ENCODE measurements around the gene DHX16.

DHX16 gene

GRCh38 chr6:30616811-30617564 lies 55.8 kb downstream of the DHX16 start, which contains the start of gene PPP1R10:
Gene PPP1R10 (minus strand): TSS chr6:30617243. CDS start chr6:30609944, 7,299 bp downstream.
- Mint-ChIP-seq H3K36me3 (ENCODE audit: low read depth) (peaks cover 58% of the 10 kb centered on the region), H3K27ac (peak within 1 kb of the TSS; percentile 97), H3K27me3 (ENCODE audit: low read depth) (peaks cover 5% of the 10 kb centered on the region), H3K9me3 (no peaks in the 10 kb centered on the region), H3K4me1 (ENCODE audit: low read depth) (peaks cover 31% of the 10 kb centered on the region), H3K4me3 (peak within 1 kb of the TSS; percentile 91)
- peak; percentile 99 for DNase-seq (ENCODE audit: low spot score)

GRCh38 chr6:30615958-30616810 lies 56.6 kb downstream of the DHX16 start:
- DNase-seq (ENCODE audit: low spot score) = no peak
- Mint-ChIP-seq H3K27ac (peak overlapping the region; percentile 97), H3K36me3 (ENCODE audit: low read depth) (peaks cover 62% of the 10 kb centered on the region), H3K27me3 (ENCODE audit: low read depth) (peaks cover 5% of the 10 kb centered on the region), H3K4me3 (peak overlapping the region; percentile 91), H3K9me3 (no peaks in the 10 kb centered on the region), H3K4me1 (ENCODE audit: low read depth) (peaks cover 39% of the 10 kb centered on the region)

DNA sequence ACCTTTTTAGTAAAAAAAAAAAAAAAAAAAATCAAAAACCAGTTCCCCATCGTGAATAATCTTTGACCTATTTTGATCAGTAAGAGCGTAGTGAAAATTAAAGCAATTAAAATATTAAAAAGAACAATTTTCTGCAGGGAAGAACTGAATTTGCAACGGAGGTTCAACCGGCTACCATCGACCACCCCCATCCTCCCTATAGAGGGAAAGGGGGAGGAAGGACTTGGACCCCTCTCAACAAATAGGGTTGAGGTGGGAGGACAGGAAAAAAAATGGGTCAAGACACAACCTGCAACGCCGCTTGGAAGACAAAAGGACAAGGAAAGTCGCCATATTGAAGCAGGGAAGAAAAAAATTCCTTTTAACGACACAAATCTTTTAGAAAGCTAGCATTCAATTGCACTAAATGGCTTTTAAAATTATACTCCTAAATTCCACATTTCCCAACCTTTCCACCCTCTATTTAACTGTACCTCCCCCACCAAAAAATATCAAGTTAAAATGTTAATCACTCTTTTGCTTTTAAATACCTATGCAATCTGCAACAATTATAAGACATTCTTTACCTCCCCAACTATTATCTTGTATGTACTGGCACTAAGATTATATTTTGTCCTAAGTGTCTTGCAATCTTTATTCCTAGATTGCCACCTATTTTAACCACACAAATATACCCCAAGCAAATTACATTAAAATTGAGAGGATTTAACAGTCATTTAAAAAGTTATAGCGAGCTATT lies 57.4 kb downstream of the DHX16 start:
- H3K4me1 Mint-ChIP-seq (ENCODE audit: low read depth) = peaks cover 42% of the 10 kb centered on the region
- H3K27ac Mint-ChIP-seq = peak overlapping the region; percentile 97
- H3K4me3 Mint-ChIP-seq = peak overlapping the region; percentile 91
- no peaks in the 10 kb centered on the region for H3K9me3 Mint-ChIP-seq
- DNase-seq (ENCODE audit: low spot score) = no peak
- H3K27me3 Mint-ChIP-seq (ENCODE audit: low read depth) = peaks cover 5% of the 10 kb centered on the region
- peaks cover 63% of the 10 kb centered on the region for H3K36me3 Mint-ChIP-seq (ENCODE audit: low read depth)

GRCh38 chr6:30614843-30615218 lies 58.0 kb downstream of the DHX16 start:
- H3K36me3 Mint-ChIP-seq (ENCODE audit: low read depth) = peaks cover 65% of the 10 kb centered on the region
- peaks cover 47% of the 10 kb centered on the region for H3K4me1 Mint-ChIP-seq (ENCODE audit: low read depth)
- peak; percentile 84 for DNase-seq (ENCODE audit: low spot score)
- H3K9me3 Mint-ChIP-seq = no peaks in the 10 kb centered on the region
- peak overlapping the region; percentile 97 for H3K27ac Mint-ChIP-seq
- peak overlapping the region; percentile 91 for H3K4me3 Mint-ChIP-seq
- peaks cover 5% of the 10 kb centered on the region for H3K27me3 Mint-ChIP-seq (ENCODE audit: low read depth)

DNA sequence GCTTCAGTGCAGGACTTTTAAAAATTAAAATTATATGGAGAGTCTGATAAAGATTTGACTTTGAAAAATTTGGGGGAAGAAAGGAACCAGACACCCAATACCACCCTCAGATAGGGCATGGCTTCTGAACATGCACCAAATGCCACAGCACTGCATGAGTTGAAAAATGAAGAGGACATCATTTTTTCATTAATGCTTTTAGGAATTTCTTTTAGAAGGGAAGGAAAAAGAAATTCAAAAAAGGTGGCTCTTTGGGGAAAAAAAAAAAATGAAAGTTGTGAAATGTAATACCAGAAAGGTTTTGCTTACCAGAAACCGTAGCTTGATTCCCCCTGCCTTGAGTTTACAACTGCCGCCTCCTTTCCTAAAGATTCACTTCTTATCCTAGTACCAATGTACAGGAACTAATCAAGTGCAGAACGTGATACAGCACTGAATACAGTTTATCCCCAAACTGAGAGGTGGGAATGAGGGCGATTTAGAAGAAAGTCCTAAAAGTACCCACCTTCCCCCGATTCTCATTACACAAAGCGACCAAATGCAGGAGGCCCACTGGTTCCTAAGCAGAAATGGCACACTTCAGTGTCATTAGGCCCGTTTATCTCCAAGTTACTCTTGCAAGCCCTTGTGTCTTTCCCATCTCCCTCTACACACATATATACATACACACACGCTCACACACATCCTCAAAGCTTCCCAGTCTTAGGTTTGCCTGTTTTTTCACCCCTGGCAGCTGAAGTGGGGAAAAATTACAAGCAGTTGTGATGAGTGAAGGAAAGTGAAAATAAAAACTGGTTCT lies 58.6 kb downstream of the DHX16 start:
- H3K36me3 Mint-ChIP-seq (ENCODE audit: low read depth) = peaks cover 66% of the 10 kb centered on the region

GRCh38 chr6:30613251-30614043 lies 59.4 kb downstream of the DHX16 start:
- Mint-ChIP-seq H3K36me3 (ENCODE audit: low read depth) (peaks cover 71% of the 10 kb centered on the region), H3K27me3 (ENCODE audit: low read depth) (peaks cover 5% of the 10 kb centered on the region), H3K27ac (peak overlapping the region; percentile 97), H3K4me3 (peak overlapping the region; percentile 91), H3K9me3 (no peaks in the 10 kb centered on the region), H3K4me1 (ENCODE audit: low read depth) (peaks cover 42% of the 10 kb centered on the region)
- DNase-seq (ENCODE audit: low spot score) = no peak

More for the DNA sequence above, 58.6 kb downstream of the DHX16 start:
- peak overlapping the region; percentile 91 for H3K4me3 Mint-ChIP-seq
- no peak for DNase-seq (ENCODE audit: low spot score)
- H3K27ac Mint-ChIP-seq = peak overlapping the region; percentile 97
- H3K4me1 Mint-ChIP-seq (ENCODE audit: low read depth) = peaks cover 41% of the 10 kb centered on the region
- H3K27me3 Mint-ChIP-seq (ENCODE audit: low read depth) = peaks cover 5% of the 10 kb centered on the region
- H3K9me3 Mint-ChIP-seq = no peaks in the 10 kb centered on the region

- no peak for DNase-seq (ENCODE audit: low spot score)
- Mint-ChIP-seq H3K9me3 (no peaks in the 10 kb centered on the region), H3K27me3 (ENCODE audit: low read depth) (peaks cover 5% of the 10 kb centered on the region), H3K4me3 (peak overlapping the region; percentile 27), H3K36me3 (ENCODE audit: low read depth) (peaks cover 78% of the 10 kb centered on the region), H3K27ac (peak overlapping the region; percentile 97), H3K4me1 (ENCODE audit: low read depth) (peaks cover 42% of the 10 kb centered on the region)
Observed at GRCh38 chr6:30612687-30613248, 60.0 kb downstream of the DHX16 start.

DNA sequence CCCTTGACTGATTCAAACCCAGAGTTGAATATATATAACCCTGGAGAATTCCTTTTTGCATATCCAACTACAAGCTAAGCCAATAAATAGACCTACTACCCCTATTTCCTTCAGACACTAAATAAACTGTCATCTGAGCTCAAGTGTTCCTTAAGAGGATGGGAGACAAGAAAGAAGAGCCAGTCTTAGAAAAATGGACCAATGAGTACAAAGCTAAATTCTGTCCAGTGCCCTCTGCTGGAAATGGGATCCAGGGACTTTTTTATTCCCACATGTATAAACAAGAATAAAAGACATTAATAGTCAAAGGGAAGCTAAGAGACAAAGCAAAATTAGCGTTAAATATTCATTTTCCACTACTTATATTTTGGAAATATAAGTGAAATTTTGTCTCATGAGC lies 60.6 kb downstream of the DHX16 start:
- Mint-ChIP-seq H3K27me3 (ENCODE audit: low read depth) (peaks cover 2% of the 10 kb centered on the region), H3K27ac (no peak overlapping the region), H3K9me3 (no peaks in the 10 kb centered on the region), H3K36me3 (ENCODE audit: low read depth) (peaks cover 83% of the 10 kb centered on the region), H3K4me3 (peak overlapping the region; percentile 2), H3K4me1 (ENCODE audit: low read depth) (peaks cover 46% of the 10 kb centered on the region)
- no peak for DNase-seq (ENCODE audit: low spot score)

DNA sequence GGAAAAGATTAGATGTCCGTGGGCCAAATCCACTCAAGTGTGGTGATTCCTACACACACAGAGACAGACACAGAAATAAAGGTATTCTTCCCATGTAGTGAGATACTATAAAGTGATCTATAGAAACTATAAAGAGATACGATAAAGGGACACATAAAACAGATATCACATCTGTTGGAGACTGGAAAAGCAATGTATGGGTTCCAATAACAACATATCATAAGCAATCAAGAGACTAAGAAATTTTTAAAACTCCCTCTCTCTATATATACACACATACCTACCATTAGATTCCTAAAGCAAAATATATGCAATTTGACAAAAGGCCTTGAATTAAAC lies 61.0 kb downstream of the DHX16 start:
- Mint-ChIP-seq H3K27me3 (ENCODE audit: low read depth) (no peaks in the 10 kb centered on the region), H3K4me3 (no peak overlapping the region), H3K4me1 (ENCODE audit: low read depth) (peaks cover 46% of the 10 kb centered on the region), H3K27ac (peak overlapping the region; percentile 46), H3K9me3 (no peaks in the 10 kb centered on the region), H3K36me3 (ENCODE audit: low read depth) (peaks cover 82% of the 10 kb centered on the region)
- DNase-seq (ENCODE audit: low spot score) = no peak

GRCh38 chr6:30611150-30611855 lies 61.5 kb downstream of the DHX16 start:
- no peak overlapping the region for H3K4me3 Mint-ChIP-seq
- no peak for DNase-seq (ENCODE audit: low spot score)

DNA sequence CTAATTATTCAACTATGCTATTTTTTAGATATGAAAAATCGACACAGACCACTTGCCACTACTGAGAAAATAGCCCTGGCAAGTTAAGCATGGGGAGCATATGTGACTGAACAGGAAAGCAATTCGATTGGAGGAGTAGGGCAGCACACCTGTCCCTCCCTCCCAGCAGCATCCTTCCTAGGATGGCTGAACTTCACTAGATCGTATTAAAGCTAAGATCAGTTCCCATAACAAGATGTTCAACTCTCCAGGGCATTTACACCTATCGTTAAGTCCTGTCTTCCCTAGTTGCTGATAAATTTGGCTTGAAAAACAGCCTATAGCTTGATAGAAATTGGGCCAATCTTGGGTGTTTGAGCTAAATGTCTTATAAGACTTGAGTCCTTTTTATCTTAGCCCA lies 62.7 kb downstream of the DHX16 start:
- peaks cover 49% of the 10 kb centered on the region for H3K4me1 Mint-ChIP-seq (ENCODE audit: low read depth)
- no peaks in the 10 kb centered on the region for H3K9me3 Mint-ChIP-seq
- H3K36me3 Mint-ChIP-seq (ENCODE audit: low read depth) = peaks cover 80% of the 10 kb centered on the region
- H3K27ac Mint-ChIP-seq = peak overlapping the region; percentile 45
- no peak for DNase-seq (ENCODE audit: low spot score)
- H3K27me3 Mint-ChIP-seq (ENCODE audit: low read depth) = no peaks in the 10 kb centered on the region
- H3K4me3 Mint-ChIP-seq = no peak overlapping the region

More at GRCh38 chr6:30611150-30611855, 61.5 kb downstream of the DHX16 start:
- peaks cover 82% of the 10 kb centered on the region for H3K36me3 Mint-ChIP-seq (ENCODE audit: low read depth)
- H3K27me3 Mint-ChIP-seq (ENCODE audit: low read depth) = no peaks in the 10 kb centered on the region
- H3K27ac Mint-ChIP-seq = peak overlapping the region; percentile 46
- no peaks in the 10 kb centered on the region for H3K9me3 Mint-ChIP-seq
- peaks cover 49% of the 10 kb centered on the region for H3K4me1 Mint-ChIP-seq (ENCODE audit: low read depth)

GRCh38 chr6:30603961-30604360 lies 68.8 kb downstream of the DHX16 start:
- H3K27me3 Mint-ChIP-seq (ENCODE audit: low read depth) = no peaks in the 10 kb centered on the region
- peaks cover 14% of the 10 kb centered on the region for H3K4me1 Mint-ChIP-seq (ENCODE audit: low read depth)
- DNase-seq (ENCODE audit: low spot score) = no peak
- H3K9me3 Mint-ChIP-seq = no peaks in the 10 kb centered on the region
- peaks cover 77% of the 10 kb centered on the region for H3K36me3 Mint-ChIP-seq (ENCODE audit: low read depth)
- H3K27ac Mint-ChIP-seq = no peak overlapping the region
- H3K4me3 Mint-ChIP-seq = no peak overlapping the region
